HAP-1 (cell line): ENCODE measurements around the gene ZFYVE27.

ENCODE experiments used
- DNase-seq, 2 experiments: peaks; one replicate each; pipeline ENCODE4 v3.0.0-alpha.2; 2016 to 2020; ENCODE audit warnings: low spot score in 2 of 2
- H3K27me3 ChIP-seq: fragments of 250-450 bp; sonication (Bioruptor Pico); 2 replicates; pipeline ENCODE4 v1.5.1; 2020; ENCODE audit warnings: low read depth, mild to moderate bottlenecking, moderate library complexity
- H3K36me3 ChIP-seq: fragments of 250-450 bp; sonication (Bioruptor Pico); replicated peaks from 2 replicates; pipeline ENCODE4 v1.5.1; 2020; ENCODE audit warnings: mild to moderate bottlenecking
- H3K4me1 ChIP-seq: fragments of 250-450 bp; sonication (Bioruptor Pico); 2 replicates; pipeline ENCODE4 v1.5.1; 2020; ENCODE audit warnings: mild to moderate bottlenecking
- H3K4me3 ChIP-seq: fragments of 250-450 bp; sonication (Bioruptor Pico); 2 replicates; pipeline ENCODE4 v1.5.1; 2020; ENCODE audit warnings: mild to moderate bottlenecking, moderate library complexity
- H3K9me3 ChIP-seq: fragments of 250-450 bp; sonication (Bioruptor Pico); 2 replicates; pipeline ENCODE4 v1.5.1; 2020; ENCODE audit warnings: mild to moderate bottlenecking, moderate library complexity
- in situ Hi-C: fragments of 300-500 bp; cut with MboI; formaldehyde crosslinking; loops from 3 replicates; pipeline ENCODE4 v1.14.3; 2020; ENCODE audit warnings: low sequenced_read_pairs, inconsistent platforms, mixed read lengths

ZFYVE27 gene

DNA sequence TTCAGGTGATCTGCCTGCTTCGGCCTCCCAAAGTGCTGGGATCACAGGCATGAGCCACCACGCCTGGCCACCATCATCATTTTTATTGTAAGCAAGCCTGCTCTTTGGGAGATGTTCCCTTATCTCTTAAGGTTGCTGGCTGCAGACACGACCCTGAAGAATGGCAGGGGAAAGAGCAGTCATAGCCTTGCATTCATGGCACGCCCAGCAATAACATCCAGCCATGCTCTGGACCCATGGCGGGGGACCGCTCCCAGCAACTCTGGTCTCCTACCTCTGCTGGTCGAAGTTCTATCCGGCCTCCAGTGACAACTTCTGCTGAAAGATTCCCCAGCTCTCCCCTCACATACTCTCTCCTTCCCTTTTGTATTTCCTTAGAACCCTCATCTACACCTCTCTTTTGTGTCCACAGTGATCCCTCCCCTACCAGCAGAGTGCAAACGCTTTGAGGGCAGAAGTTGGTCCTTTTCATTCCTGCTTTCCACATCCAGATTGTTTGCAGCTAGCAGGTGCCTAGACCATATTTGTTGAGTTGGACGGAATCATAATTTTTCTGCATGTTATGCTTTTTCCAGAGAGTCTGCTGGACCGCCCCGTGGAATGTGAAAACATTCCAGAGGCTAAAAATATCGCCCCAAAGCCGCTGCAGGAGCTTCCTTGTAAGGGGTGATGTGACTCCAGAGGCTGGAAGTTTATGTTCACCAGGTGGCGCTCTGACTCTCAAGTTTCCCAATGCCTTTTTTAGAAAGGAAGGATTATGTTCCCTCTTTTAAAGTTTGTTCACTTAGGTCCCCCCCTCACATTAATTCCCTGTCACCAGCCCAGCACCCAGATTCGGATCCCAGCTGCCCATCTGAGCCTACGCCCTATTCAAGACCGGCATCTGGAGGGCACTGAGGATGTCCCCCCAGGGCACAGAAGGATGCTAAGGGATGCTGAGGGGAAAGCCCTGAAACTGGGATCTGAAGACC, 27.7 kb upstream of the ZFYVE27 start:
- in situ Hi-C loops = no loop called here
- DNase-seq = peak; percentile 71 to 77
- Histone ChIP-seq H3K4me3 (no peak overlapping the region), H3K36me3 (no peaks in the 10 kb centered on the region), H3K4me1 (peaks cover 4% of the 10 kb centered on the region; the same call in 1 of the 2 replicates), H3K27me3 (no peaks in the 10 kb centered on the region), H3K9me3 (no peaks in the 10 kb centered on the region)

DNA sequence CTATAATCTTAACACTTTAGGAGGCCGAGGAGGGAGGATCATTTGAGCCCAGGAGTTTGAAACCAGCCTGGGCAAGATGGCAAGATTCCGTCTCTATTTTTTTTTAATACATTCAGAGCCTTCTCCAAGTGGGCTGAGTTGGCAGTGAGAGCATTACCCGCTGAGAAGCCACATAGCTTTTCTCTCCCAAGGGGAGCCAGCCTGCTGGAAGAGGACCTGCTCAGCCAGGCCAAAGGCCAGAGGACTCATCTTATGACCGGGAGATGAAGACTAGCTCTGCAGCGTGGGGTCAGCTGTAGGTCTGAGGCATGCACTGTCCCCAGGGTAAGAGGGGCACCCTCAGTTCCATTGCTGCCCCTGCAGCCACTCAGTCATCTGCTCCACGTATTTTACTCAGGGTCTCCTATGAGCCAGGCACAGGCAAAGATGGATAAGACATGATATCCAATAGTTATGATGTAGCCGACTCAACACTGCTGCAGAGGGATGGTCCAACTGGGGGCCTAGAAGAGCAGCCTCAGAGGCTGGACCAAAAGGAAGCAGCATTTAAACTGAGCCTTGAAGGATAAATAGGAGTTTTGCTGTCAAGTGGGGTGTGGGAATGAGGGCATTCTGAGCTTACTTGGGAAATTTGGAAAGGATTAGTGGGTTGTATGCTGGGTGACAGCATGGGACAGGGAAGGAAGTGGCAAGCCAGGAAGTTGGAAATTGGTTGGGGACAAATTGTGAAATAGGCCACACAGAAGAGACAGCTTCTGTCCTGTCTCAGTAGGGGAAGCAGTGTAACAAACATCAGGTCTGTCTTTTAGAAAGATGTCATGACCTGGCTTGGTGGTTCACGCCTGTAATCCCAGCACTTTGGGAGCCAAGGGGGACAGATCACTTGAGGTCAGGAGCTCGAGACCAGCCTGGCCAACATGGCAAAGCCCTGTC, 25.0 kb upstream of the ZFYVE27 start:
- no peak for DNase-seq
- no peaks in the 10 kb centered on the region for H3K27me3 ChIP-seq
- H3K9me3 ChIP-seq = no peaks in the 10 kb centered on the region
- in situ Hi-C loops = no loop called here
- no peak overlapping the region for H3K4me3 ChIP-seq
- 0 out of 2 replicates have a peak, but pooled peaks cover 5% of the 10 kb centered on the region for H3K36me3 ChIP-seq
- H3K4me1 ChIP-seq = peaks cover 12% of the 10 kb centered on the region

DNA sequence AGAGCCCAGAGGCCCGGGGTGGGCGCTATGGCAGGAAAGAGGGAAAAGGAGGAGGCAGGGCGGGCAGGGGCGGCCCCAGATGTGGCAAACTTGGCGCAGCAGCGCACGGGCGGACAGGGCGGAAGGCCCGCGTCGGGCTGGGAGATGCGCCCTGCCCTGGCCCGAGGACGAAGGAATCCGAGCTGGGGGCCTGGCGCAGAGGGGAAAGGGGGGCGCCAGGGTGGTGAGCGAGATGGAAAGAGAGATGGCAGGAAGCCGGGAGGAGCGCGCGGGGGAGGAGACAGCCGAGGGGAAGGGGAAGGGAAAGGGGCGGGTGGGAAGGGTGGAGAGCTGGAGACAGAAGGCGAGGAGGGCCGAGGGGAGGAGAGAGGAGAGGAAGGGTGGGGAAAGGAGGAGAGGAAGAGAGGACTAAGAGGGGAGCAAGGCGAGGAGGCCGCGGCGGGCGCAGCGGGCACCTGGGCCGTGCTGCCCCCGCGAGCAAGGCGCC, 23.5 kb upstream of the ZFYVE27 start, which contains the start of gene MARVELD1:
Gene MARVELD1 (plus strand): TSS at position 392 of the 487 bp plus-strand sequence. CDS start 147 bp downstream, outside the sequence.
- H3K4me3 ChIP-seq = peak within 1 kb of the TSS; percentile 53
- peaks cover 12% of the 10 kb centered on the region for H3K4me1 ChIP-seq
- DNase-seq = peak; percentile 86 to 88
- 0 out of 2 replicates have a peak, but pooled peaks cover 5% of the 10 kb centered on the region for H3K36me3 ChIP-seq
- H3K9me3 ChIP-seq = no peaks in the 10 kb centered on the region
- H3K27me3 ChIP-seq = no peaks in the 10 kb centered on the region
- in situ Hi-C loops = no loop called here

DNA sequence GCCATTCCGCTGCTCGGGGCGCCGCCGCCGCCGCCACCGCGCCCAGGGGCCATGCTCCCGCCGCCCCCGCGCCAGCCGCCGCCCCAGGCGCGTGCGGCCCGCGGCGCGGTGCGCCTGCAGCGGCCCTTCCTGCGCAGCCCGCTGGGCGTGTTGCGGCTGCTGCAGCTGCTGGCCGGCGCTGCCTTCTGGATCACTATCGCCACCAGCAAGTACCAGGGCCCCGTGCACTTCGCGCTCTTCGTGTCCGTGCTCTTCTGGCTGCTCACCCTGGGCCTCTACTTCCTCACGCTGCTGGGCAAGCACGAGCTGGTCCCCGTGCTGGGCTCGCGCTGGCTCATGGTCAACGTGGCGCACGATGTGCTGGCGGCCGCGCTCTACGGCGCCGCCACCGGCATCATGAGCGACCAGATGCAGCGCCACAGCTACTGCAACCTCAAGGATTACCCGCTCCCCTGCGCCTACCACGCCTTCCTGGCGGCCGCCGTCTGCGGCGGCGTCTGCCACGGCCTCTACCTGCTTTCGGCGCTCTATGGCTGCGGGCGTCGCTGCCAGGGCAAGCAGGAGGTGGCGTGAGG, 23.0 kb upstream of the ZFYVE27 start:
- DNase-seq = peak; percentile 43 to 70
- Histone ChIP-seq H3K4me3 (peak overlapping the region; percentile 53), H3K9me3 (no peaks in the 10 kb centered on the region), H3K36me3 (0 out of 2 replicates have a peak, but pooled peaks cover 5% of the 10 kb centered on the region), H3K4me1 (peaks cover 12% of the 10 kb centered on the region), H3K27me3 (no peaks in the 10 kb centered on the region)
- in situ Hi-C loops = no loop called here

DNA sequence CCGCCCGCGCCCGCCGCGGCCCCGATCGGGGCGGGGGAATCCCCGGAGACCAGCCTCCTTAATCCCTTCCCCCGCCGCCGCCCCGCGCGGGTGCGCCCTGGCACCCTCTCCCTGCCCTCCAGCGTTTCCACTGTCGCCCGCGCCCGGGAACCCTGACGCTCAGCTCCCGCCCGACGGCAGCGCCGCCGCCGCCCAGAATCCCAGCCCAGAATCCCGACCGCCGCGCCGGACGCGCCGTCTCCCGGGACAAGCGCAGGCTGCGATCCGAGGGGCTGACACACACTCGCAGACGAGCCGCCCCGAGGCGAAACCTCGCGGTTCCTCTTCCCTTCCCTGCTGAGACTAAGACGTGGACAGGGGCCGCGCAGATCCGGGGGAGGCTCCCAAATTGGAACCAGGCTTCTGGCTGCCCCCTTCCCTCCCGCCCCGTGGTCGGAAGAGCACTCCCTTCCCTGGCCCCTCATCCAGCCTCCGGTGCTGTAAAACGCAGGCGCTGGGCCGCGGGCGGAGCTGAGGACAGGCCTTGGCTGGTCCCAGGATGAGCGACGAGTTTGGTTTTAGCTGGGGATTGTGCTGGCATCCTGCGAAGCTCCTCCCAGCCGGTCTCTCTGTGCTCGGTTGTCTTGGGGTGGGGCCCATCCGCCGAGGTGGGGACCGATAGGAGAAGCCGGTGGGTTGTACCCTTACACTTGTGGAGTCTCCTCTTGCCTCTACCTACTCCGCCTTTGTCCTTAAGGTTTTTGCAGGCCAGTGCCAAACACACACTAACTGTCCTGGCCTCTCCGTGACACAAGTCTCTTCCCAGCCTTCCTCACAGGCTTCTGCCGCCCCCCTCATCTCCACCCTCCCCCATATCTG, 22.3 kb upstream of the ZFYVE27 start:
- Histone ChIP-seq H3K9me3 (no peaks in the 10 kb centered on the region), H3K4me3 (peak overlapping the region; percentile 53), H3K36me3 (0 out of 2 replicates have a peak, but pooled peaks cover 5% of the 10 kb centered on the region), H3K27me3 (no peaks in the 10 kb centered on the region), H3K4me1 (peaks cover 12% of the 10 kb centered on the region)
- in situ Hi-C loops = no loop called here
- peak; percentile 64 to 84 for DNase-seq

DNA sequence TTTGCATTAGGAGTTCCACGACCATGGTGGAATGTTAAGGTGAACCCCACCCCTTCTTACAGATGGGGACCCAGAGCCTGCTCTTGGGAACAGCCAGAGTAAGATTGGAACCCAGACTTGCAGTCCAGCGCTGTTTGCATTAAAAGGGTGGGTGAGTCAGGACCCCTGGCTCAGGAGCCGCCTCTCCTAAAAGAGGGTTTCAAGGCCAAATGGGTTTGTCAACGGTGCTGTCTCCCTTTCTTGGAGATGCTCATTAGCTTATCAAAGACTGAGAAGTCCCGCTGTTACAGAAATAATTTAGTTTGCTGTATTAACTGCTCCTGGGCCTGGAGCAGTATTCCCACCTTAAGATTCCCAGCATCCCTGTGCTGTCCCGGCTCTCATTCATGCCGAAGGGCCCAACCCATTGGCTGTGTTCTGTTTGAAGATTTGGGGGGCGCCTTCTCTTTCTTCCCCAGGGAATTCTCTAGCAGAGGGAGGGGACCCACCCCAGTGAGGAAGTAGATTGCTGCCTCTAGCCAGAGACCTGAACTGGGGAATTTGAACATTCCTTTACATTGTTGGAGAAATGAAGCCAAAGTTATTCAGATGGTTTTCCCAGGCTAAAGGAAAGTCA, 21.6 kb upstream of the ZFYVE27 start:
- Histone ChIP-seq H3K36me3 (0 out of 2 replicates have a peak, but pooled peaks cover 5% of the 10 kb centered on the region), H3K9me3 (no peaks in the 10 kb centered on the region), H3K4me3 (peak overlapping the region; percentile 53), H3K27me3 (no peaks in the 10 kb centered on the region), H3K4me1 (peaks cover 12% of the 10 kb centered on the region)
- DNase-seq = no peak
- in situ Hi-C loops = no loop called here

DNA sequence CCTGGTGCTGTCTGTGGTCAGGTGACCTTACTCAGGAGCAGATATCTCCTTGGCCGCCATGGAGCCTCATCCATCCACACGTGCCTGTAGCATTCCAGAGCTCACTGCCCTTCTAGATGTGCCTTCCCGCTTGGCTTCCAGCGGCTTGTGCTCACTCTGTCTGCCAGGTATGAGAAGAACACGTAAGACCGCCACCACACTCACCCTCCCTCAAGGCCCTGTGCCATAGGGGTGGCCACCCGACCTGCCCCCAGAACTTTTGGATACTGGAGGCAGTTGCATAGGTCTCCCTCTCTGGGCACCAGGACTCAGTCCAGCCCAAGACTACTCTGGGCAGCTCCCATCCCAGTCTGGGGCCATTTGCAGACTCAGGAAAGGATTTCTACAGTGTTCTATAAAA, 19.3 kb upstream of the ZFYVE27 start:
- H3K27me3 ChIP-seq = no peaks in the 10 kb centered on the region
- H3K9me3 ChIP-seq = no peaks in the 10 kb centered on the region
- in situ Hi-C loops = no loop called here
- H3K4me1 ChIP-seq = peaks cover 12% of the 10 kb centered on the region
- no peak overlapping the region for H3K4me3 ChIP-seq
- 0 out of 2 replicates have a peak, but pooled peaks cover 5% of the 10 kb centered on the region for H3K36me3 ChIP-seq
- no peak for DNase-seq

DNA sequence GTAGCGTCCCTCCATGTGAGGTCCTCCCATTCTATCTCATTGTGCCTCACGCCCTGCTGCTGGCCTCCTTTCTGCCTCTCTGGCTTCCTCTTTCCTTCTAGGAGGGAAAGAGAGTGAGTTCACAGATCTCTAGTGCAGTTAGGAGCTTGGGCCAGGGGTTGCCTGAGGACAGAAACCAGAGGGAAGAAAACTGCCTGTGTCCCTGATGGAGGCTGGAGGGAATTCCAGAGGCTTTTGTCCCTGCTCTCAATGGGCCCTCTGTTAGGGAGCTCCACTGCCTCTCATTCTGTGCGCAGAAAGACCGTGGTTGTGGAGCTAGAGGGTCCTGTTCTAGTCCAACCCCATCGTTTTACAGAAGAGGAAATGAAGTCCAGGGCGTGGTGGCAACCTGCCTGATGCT, 18.8 kb upstream of the ZFYVE27 start:
- no peak for DNase-seq
- Histone ChIP-seq H3K9me3 (no peaks in the 10 kb centered on the region), H3K27me3 (no peaks in the 10 kb centered on the region), H3K4me1 (peaks cover 7% of the 10 kb centered on the region), H3K36me3 (0 out of 2 replicates have a peak, but pooled peaks cover 5% of the 10 kb centered on the region), H3K4me3 (no peak overlapping the region)
- in situ Hi-C loops = no loop called here

DNA sequence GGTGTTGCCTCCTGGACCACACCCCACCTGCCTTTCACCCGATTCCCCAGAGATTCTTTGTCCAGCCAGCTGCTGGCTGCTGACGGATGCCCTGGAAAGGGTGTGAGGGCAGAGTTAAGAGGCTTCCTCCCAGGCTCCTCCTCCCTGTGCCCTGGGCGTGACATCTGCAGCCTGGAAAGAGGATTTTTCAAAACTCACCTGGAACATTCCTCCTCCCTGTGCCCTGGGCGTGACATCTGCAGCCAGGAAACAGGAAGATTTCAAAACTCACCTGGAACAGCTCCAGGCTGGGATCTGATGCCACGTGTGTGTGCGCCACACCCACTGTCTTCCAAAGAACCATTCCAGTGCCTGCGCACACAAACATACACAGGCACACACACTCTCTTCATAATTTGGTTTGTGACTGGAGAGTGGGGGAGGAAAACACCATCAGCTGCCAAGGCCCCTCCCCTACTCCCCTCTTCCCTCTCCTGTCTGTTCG, 18.2 kb upstream of the ZFYVE27 start:
- in situ Hi-C loops = no loop called here
- H3K4me3 ChIP-seq = no peak overlapping the region
- 0 out of 2 replicates have a peak, but pooled peaks cover 5% of the 10 kb centered on the region for H3K36me3 ChIP-seq
- no peaks in the 10 kb centered on the region for H3K9me3 ChIP-seq
- no peak for DNase-seq
- H3K27me3 ChIP-seq = no peaks in the 10 kb centered on the region
- H3K4me1 ChIP-seq = peaks cover 7% of the 10 kb centered on the region

DNA sequence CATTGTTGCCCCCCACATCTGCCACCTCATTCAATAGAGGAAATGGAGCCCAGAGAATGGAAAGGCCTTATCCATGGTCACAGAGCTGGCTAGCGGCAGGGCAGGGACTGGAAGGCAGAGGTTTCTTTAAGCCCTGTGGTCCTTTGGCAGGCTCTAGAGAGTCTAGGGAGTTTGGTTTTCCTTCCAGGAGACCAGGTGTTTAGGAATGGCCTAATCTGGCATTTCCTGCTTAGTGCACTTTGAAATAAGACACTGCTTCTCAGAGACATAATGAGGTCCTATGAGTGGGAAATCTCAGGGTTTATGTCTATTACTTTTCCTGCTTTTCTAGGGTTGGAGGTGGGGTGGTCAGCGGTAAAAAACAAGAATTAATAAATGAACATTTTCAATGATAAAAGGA, 17.3 kb upstream of the ZFYVE27 start:
- Histone ChIP-seq H3K9me3 (no peaks in the 10 kb centered on the region), H3K4me3 (no peak overlapping the region), H3K4me1 (peaks cover 7% of the 10 kb centered on the region), H3K36me3 (0 out of 2 replicates have a peak, but pooled peaks cover 5% of the 10 kb centered on the region), H3K27me3 (no peaks in the 10 kb centered on the region)
- no peak for DNase-seq
- in situ Hi-C loops = no loop called here

DNA sequence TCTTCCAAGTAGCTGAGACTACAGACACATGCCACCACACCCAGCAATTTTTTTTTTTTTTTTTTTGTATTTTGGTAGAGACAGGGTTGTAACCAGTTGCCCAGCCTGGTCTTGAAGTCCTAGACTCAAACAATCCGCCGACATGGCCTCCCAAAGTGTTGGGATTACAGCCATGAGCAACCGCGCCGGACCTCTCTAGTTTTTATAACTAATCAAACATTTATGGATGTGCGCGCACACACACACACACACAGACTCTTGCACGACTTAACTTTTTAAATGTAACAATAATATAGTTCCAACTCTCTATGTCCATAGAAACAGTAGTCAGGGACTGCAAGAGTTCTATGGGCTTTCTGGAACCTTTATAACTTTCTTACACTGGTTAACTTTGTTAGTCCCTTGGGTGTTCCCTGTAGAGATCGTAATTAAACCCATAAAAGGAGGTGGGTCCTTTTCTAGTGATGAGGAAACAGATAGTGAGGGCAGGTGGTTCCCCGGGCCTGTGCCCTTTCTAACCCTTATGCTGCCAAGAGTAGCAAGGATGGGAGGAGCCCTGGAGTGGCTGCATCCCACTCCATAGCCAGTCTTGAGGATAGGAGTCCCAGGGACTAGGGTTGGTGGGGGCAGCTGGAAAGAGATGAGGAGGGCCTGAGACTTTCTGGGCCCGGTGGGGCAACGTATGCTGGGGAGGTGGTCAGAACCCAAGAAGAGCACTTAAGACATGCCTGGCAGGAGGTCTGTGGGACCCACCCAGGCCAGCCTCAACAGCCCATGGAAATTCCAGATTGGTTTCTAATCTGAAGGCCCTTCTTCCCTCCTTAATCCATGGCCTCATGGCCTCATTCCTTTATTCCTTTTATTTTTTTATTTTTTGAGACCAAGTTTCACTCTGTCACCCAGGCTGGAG, 14.8 kb upstream of the ZFYVE27 start:
- H3K27me3 ChIP-seq = no peaks in the 10 kb centered on the region
- H3K4me3 ChIP-seq = no peak overlapping the region
- H3K9me3 ChIP-seq = no peaks in the 10 kb centered on the region
- in situ Hi-C loops = no loop called here
- no peaks in the 10 kb centered on the region for H3K36me3 ChIP-seq
- H3K4me1 ChIP-seq = no peaks in the 10 kb centered on the region
- DNase-seq = no peak
